OCI-M2 (cell line): ENCODE measurements around the gene DOCK8.

Experiments
- DNase-seq: peaks from one replicate; lab custom pipeline; 2025; ENCODE audit not compliant: unreplicated experiment; lab: John Stamatoyannopoulos, UW

Gene DOCK8

GRCh38 chr9:357560-357959, 142.9 kb downstream of the DOCK8 start:
- no peak for DNase-seq

- no peak for DNase-seq
Observed at GRCh38 chr9:362561-363273, 148.1 kb downstream of the DOCK8 start.

GRCh38 chr9:363274-363612, 148.6 kb downstream of the DOCK8 start:
- no peak for DNase-seq

GRCh38 chr9:365436-365835, 150.8 kb downstream of the DOCK8 start:
- no peak for DNase-seq

GRCh38 chr9:366620-367019, 152.0 kb downstream of the DOCK8 start:
- no peak for DNase-seq

- DNase-seq: no peak
Observed at GRCh38 chr9:370086-370485, 155.4 kb downstream of the DOCK8 start.

GRCh38 chr9:371349-371748, 156.7 kb downstream of the DOCK8 start:
- no peak for DNase-seq

- no peak for DNase-seq
Observed at GRCh38 chr9:372128-372527, 157.5 kb downstream of the DOCK8 start.

- DNase-seq: no peak
Observed at GRCh38 chr9:373759-374206, 159.1 kb downstream of the DOCK8 start.

- no peak for DNase-seq
Observed at GRCh38 chr9:374736-375135, 160.1 kb downstream of the DOCK8 start.

GRCh38 chr9:376115-376514, 161.4 kb downstream of the DOCK8 start:
- no peak for DNase-seq

GRCh38 chr9:378263-378662, 163.6 kb downstream of the DOCK8 start:
- DNase-seq: no peak

- DNase-seq: no peak
Observed at GRCh38 chr9:382383-382782, 167.7 kb downstream of the DOCK8 start.

GRCh38 chr9:385818-386398, 171.2 kb downstream of the DOCK8 start:
- no peak for DNase-seq

GRCh38 chr9:389159-389558, 174.5 kb downstream of the DOCK8 start:
- DNase-seq: no peak

GRCh38 chr9:389758-390157, 175.1 kb downstream of the DOCK8 start:
- DNase-seq: no peak

GRCh38 chr9:392077-392804, 177.6 kb downstream of the DOCK8 start:
- DNase-seq: no peak

- DNase-seq: no peak
Observed at GRCh38 chr9:394347-395052, 179.8 kb downstream of the DOCK8 start.

- no peak for DNase-seq
Observed at GRCh38 chr9:396396-396795, 181.7 kb downstream of the DOCK8 start.

GRCh38 chr9:398085-398484, 183.4 kb downstream of the DOCK8 start:
- no peak for DNase-seq

GRCh38 chr9:401223-401622, 186.6 kb downstream of the DOCK8 start:
- DNase-seq: no peak

- no peak for DNase-seq
Observed at GRCh38 chr9:404234-404633, 189.6 kb downstream of the DOCK8 start.
